B cell (primary cell): Measurements from ENCODE around the gene ZNF804B.

Source experiments
- CTCF ChIP-seq: fragments of 200-600 bp; IDR thresholded peaks from one replicate; pipeline ENCODE4 v1.8.0; 2022; ENCODE audit warnings: antibody characterized with exemption, mild to moderate bottlenecking
- EZH2 ChIP-seq: IDR thresholded peaks from 2 replicates; pipeline ENCODE4 v1.6.1; 2012; ENCODE audit warnings: borderline replicate concordance, low read depth, mild to moderate bottlenecking, moderate library complexity, low read length; ENCODE audit not compliant: insufficient read depth, poor library complexity, severe bottlenecking

- TF ChIP-seq CTCF (no peak), EZH2 (no peak)
Observed at GRCh38 chr7:88885131-88885530, 125.6 kb downstream of the ZNF804B start.
